Transverse colon (tissue), 4 donors: ENCODE measurements around the gene RIOX2. TPM values are rescaled to one million over a fixed set of nuclear protein-coding genes. Genes with fewer than 3 reads are reported as not detected.

Experiments used
- DNase-seq: peaks from one replicate; pipeline ENCODE4 v3.0.0-alpha.2; 2019
- H3K27ac ChIP-seq, 4 donors: fragments of 200-600 bp; sonication (generic); 2 replicates each; pipeline ENCODE4 v1.5.1; 2016 to 2018; ENCODE audit warnings: inconsistent platforms in 4 of 4
- H3K27me3 ChIP-seq: fragments of 200-600 bp; sonication (generic); 2 replicates; pipeline ENCODE4 v1.5.1; 2017; ENCODE audit warnings: inconsistent platforms
- H3K36me3 ChIP-seq, 4 donors: fragments of 200-600 bp; sonication (generic); 2 replicates each; pipeline ENCODE4 v1.5.1; 2017 to 2019; ENCODE audit warnings: inconsistent platforms in 4 of 4
- H3K4me1 ChIP-seq, 4 donors: fragments of 200-600 bp; sonication (generic); 2 replicates each; pipeline ENCODE4 v1.5.1; 2017 to 2020; ENCODE audit warnings: inconsistent platforms in 4 of 4
- H3K4me3 ChIP-seq, 4 donors: fragments of 200-600 bp; sonication (generic); 1 replicate in 1 of 4; 2 replicates in 3 of 4; pipeline versions ENCODE4 v1.5.1 to v1.6.1; 2017 to 2019; ENCODE audit warnings: inconsistent platforms in 4 of 4
- H3K9me3 ChIP-seq, 2 donors: fragments of 200-600 bp; sonication (generic); 2 replicates each; pipeline ENCODE4 v1.5.1; 2017 to 2019; ENCODE audit warnings: inconsistent platforms in 2 of 2
- CTCF ChIP-seq, 5 experiments: fragments of 200-600 bp in 3 of 5; fragments of 450-650 bp in 2 of 5; sonication (generic) in 3 of 5; IDR thresholded peaks; 1 replicate in 2 of 5; 2 replicates in 3 of 5; pipeline ENCODE4 v1.5.1; 2016 to 2017; ENCODE audit warnings: antibody characterized with exemption in 5 of 5, inconsistent platforms in 3 of 5, mild to moderate bottlenecking in 2 of 5, moderate library complexity in 1 of 5
- EP300 ChIP-seq: sonication (generic); formaldehyde crosslinking; IDR thresholded peaks from one replicate; pipeline ENCODE4 v1.6.1; 2017; ENCODE audit warnings: antibody characterized with exemption, low read depth
- POLR2A ChIP-seq: fragments of 450-650 bp; IDR thresholded peaks from one replicate; pipeline ENCODE4 v1.6.1; 2016; ENCODE audit warnings: antibody characterized with exemption, mild to moderate bottlenecking, moderate library complexity
- POLR2AphosphoS5 ChIP-seq, 3 donors: sonication (generic); formaldehyde crosslinking; IDR thresholded peaks; one replicate each; pipeline ENCODE4 v1.6.1; 2016; ENCODE audit warnings: antibody characterized with exemption in 3 of 3
- WGBS, 2 donors: methylation state at CpG; one replicate each; pipeline ENCODE4 v1.1.5; 2018; ENCODE audit warnings: low coverage in 1 of 2; 5-methylcytosine and 5-hydroxymethylcytosine counted together
- in situ Hi-C, 4 donors: fragments of 200-750 bp; cut with MboI; loops; one replicate each; pipeline versions ENCODE4 v1.15.0 to v1.15.1; 2017; ENCODE audit warnings: low sequenced_read_pairs in 3 of 4, low pct_ligation_motif_present in 1 of 4, low pct_unique_long_range_greater_than_20kb in 1 of 4
- intact Hi-C: fragments of 100-400 bp; cut with DNase I; formaldehyde crosslinking; loops from one replicate; pipeline ENCODE4 v1.15.1; 2023; ENCODE audit warnings: low total_unique reads
- total RNA-seq, 4 donors: library from RNA; depleted of rRNA; stranded (reverse); fragments of >200 nt; gene quantifications; one replicate each; pipeline ENCODE4 v1.1.0, GENCODE V29; 2016

Gene RIOX2
- total RNA-seq, 4 donors from 2014 or later = 7.5 to 20.5 (median 13.3) TPM

GRCh38 chr3:98002717-98003116, 30.5 kb upstream of the RIOX2 start:
- Histone ChIP-seq H3K36me3 (no peaks in the 10 kb centered on the region), H3K27ac (no peak overlapping the region), H3K9me3 (no peaks in the 10 kb centered on the region), H3K27me3 (no peaks in the 10 kb centered on the region), H3K4me1 (no peaks in the 10 kb centered on the region), H3K4me3 (no peak overlapping the region)
- no peak for DNase-seq
- TF ChIP-seq EP300 (no peak), CTCF (IDR thresholded peaks at IDR 0.05) (no peak), POLR2A (no peak), POLR2AphosphoS5 (IDR thresholded peaks at IDR 0.05) (no peak)
- intact Hi-C loops (no loop called here), in situ Hi-C loops (no loop called here)
- 100% methylated on average over 1 of the region's 1 CpG for WGBS, 2 donors

- intact Hi-C loops (no loop called here), in situ Hi-C loops (no loop called here)
- no peak for DNase-seq
- Histone ChIP-seq H3K27me3 (no peaks in the 10 kb centered on the region), H3K4me1 (no peaks in the 10 kb centered on the region), H3K9me3 (no peaks in the 10 kb centered on the region), H3K4me3 (no peak overlapping the region), H3K27ac (no peak overlapping the region), H3K36me3 (no peaks in the 10 kb centered on the region)
- no peak for TF ChIP-seq EP300
- no peak for TF ChIP-seq POLR2AphosphoS5 (IDR thresholded peaks at IDR 0.05)
- TF ChIP-seq POLR2A = no peak
- TF ChIP-seq CTCF (IDR thresholded peaks at IDR 0.05) = no peak
- WGBS, 2 donors = 17 to 35% methylated on average over 1 of the region's 1 CpG
Observed at GRCh38 chr3:97999994-98000393, 27.8 kb upstream of the RIOX2 start.

- H3K36me3 ChIP-seq = no peaks in the 10 kb centered on the region
- H3K27me3 ChIP-seq = no peaks in the 10 kb centered on the region
- H3K27ac ChIP-seq = no peak overlapping the region
- H3K9me3 ChIP-seq = no peaks in the 10 kb centered on the region
- in situ Hi-C loops (no loop called here), intact Hi-C loops (no loop called here)
- 90 to 91% methylated on average over 5 of the region's 5 CpGs for WGBS, 2 donors
- DNase-seq = no peak
- H3K4me3 ChIP-seq = no peak overlapping the region
- no peaks in the 10 kb centered on the region for H3K4me1 ChIP-seq
- no peak for TF ChIP-seq POLR2AphosphoS5 (IDR thresholded peaks at IDR 0.05)
Observed at GRCh38 chr3:97999103-97999502, 26.9 kb upstream of the RIOX2 start.

GRCh38 chr3:97996988-97997387, 24.8 kb upstream of the RIOX2 start:
- Histone ChIP-seq H3K4me3 (no peak overlapping the region), H3K27me3 (no peaks in the 10 kb centered on the region), H3K4me1 (no peaks in the 10 kb centered on the region), H3K9me3 (no peaks in the 10 kb centered on the region), H3K27ac (no peak overlapping the region), H3K36me3 (no peaks in the 10 kb centered on the region)
- TF ChIP-seq POLR2AphosphoS5 (IDR thresholded peaks at IDR 0.05) (no peak), CTCF (IDR thresholded peaks at IDR 0.05) (no peak), EP300 (no peak), POLR2A (no peak)
- no peak for DNase-seq
- intact Hi-C loops (no loop called here), in situ Hi-C loops (no loop called here)
- WGBS, 2 donors = 71 to 88% methylated on average over 2 to 4 of the region's 4 CpGs

- no peak overlapping the region for H3K27ac ChIP-seq
- no peak overlapping the region for H3K4me3 ChIP-seq
- no peaks in the 10 kb centered on the region for H3K4me1 ChIP-seq
- in situ Hi-C loops (no loop called here), intact Hi-C loops (no loop called here)
- TF ChIP-seq POLR2A (no peak), CTCF (IDR thresholded peaks at IDR 0.05) (no peak), POLR2AphosphoS5 (IDR thresholded peaks at IDR 0.05) (no peak), EP300 (no peak)
- H3K36me3 ChIP-seq = no peaks in the 10 kb centered on the region
- no peaks in the 10 kb centered on the region for H3K9me3 ChIP-seq
- no peak for DNase-seq
- no peaks in the 10 kb centered on the region for H3K27me3 ChIP-seq
- WGBS, 2 donors = 56 to 68% methylated on average over 2 of the region's 2 CpGs
Observed at GRCh38 chr3:97994328-97994945, 22.2 kb upstream of the RIOX2 start.
